Uterus (tissue), 2 donors: ENCODE results near the gene TEX54.
"Not testable (repeated sequence)": the region's sequence is repeated elsewhere in the genome, so short reads cannot be mapped to it uniquely, and the experiment has no call there.

ENCODE experiments used
- POLR2A ChIP-seq, 2 donors: fragments of 450-650 bp; IDR thresholded peaks; one replicate each; pipeline ENCODE4 v1.6.1; 2016; ENCODE audit warnings: antibody characterized with exemption in 2 of 2, mild to moderate bottlenecking in 1 of 2, moderate library complexity in 1 of 2
- TF ChIP-seq, protein P1 (sequence below), 4 experiments: fragments of 200-600 bp in 2 of 4; fragments of 450-650 bp in 2 of 4; sonication (generic) in 2 of 4; IDR thresholded peaks; one replicate each; pipeline ENCODE4 v1.5.1; 2016 to 2019; ENCODE audit warnings: antibody characterized with exemption in 4 of 4, mild to moderate bottlenecking in 2 of 4, moderate library complexity in 1 of 4

DNA sequence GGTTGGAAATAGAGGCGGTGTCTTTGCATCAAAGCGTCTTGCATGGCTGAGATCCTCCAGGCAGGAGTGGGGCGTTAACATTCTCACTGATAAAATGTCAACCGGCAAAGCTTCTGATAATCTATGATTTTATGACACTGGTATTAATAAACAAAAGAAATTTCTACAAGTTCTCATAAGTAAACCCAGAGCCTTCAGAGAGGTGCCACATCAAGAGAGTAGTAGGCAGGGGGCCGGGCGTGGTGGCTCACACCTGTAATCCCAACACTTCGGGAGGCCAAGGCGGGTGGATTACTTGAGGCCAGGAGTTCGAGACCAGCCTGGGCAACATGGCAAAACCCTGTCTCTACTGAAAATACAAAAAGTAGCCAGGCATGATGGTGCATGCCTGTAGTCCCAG lies 10.2 kb upstream of the TEX54 start:
- TF ChIP-seq, protein P1, sequence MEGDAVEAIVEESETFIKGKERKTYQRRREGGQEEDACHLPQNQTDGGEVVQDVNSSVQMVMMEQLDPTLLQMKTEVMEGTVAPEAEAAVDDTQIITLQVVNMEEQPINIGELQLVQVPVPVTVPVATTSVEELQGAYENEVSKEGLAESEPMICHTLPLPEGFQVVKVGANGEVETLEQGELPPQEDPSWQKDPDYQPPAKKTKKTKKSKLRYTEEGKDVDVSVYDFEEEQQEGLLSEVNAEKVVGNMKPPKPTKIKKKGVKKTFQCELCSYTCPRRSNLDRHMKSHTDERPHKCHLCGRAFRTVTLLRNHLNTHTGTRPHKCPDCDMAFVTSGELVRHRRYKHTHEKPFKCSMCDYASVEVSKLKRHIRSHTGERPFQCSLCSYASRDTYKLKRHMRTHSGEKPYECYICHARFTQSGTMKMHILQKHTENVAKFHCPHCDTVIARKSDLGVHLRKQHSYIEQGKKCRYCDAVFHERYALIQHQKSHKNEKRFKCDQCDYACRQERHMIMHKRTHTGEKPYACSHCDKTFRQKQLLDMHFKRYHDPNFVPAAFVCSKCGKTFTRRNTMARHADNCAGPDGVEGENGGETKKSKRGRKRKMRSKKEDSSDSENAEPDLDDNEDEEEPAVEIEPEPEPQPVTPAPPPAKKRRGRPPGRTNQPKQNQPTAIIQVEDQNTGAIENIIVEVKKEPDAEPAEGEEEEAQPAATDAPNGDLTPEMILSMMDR (IDR thresholded peaks at IDR 0.05): not testable (repeated sequence)
- not testable (repeated sequence) for TF ChIP-seq POLR2A (IDR thresholded peaks at IDR 0.05)
